OCI-LY3 (cell line): Measurements from ENCODE around the gene ZNF366.

ENCODE experiments used
- H2AFZ ChIP-seq: fragments of 200-600, 300-600 bp; shearing (Covaris generic); 2 replicates; pipeline ENCODE4 v1.6.0; 2014; ENCODE audit warnings: antibody characterized with exemption, low read depth, low read length
- H3K27ac ChIP-seq: fragments of 200-600, 300-600 bp; sonication (generic); 2 replicates; pipeline ENCODE4 v1.5.1; 2014; ENCODE audit warnings: mild to moderate bottlenecking, low read length, moderate library complexity, mixed read lengths
- H3K27me3 ChIP-seq: fragments of 200-600, 300-600 bp; sonication (generic); 2 replicates; pipeline ENCODE4 v1.6.1; 2014; ENCODE audit warnings: low read depth, low read length, mixed read lengths
- H3K36me3 ChIP-seq: fragments of 200-600, 300-600 bp; sonication (generic); replicated peaks from 2 replicates; pipeline ENCODE3; 2014; ENCODE audit warnings: low read depth, low read length, mixed read lengths
- H3K4me1 ChIP-seq: fragments of 300-600, 200-600 bp; sonication (generic); 2 replicates; pipeline ENCODE4 v1.6.1; 2014; ENCODE audit warnings: low read length, mixed read lengths
- H3K4me2 ChIP-seq: fragments of 200-600, 300-600 bp; sonication (generic); 2 replicates; pipeline ENCODE4 v1.6.1; 2014; ENCODE audit warnings: low read length, mixed read lengths
- H3K4me3 ChIP-seq: fragments of 300-600, 200-600 bp; sonication (generic); 2 replicates; pipeline ENCODE4 v1.5.1; 2014; ENCODE audit warnings: antibody characterized with exemption, mild to moderate bottlenecking, low read length, moderate library complexity
- H3K79me2 ChIP-seq: fragments of 300-600, 200-600 bp; shearing (Covaris generic); 2 replicates; pipeline ENCODE4 v1.6.1; 2014; ENCODE audit warnings: mild to moderate bottlenecking, low read length, mixed read lengths
- H3K9ac ChIP-seq: fragments of 300-600, 200-600 bp; shearing (Covaris generic); 2 replicates; pipeline ENCODE4 v1.6.0; 2014; ENCODE audit warnings: mild to moderate bottlenecking, low read length, moderate library complexity
- H3K9me3 ChIP-seq: fragments of 200-600, 300-600 bp; shearing (Covaris generic); 2 replicates; pipeline ENCODE4 v1.6.1; 2014; ENCODE audit warnings: low read length, mixed read lengths; ENCODE audit not compliant: insufficient read depth
- H4K20me1 ChIP-seq: fragments of 200-600, 300-600 bp; sonication (generic); 2 replicates; pipeline ENCODE4 v1.6.1; 2016; ENCODE audit warnings: low read length, mixed read lengths; ENCODE audit not compliant: insufficient read depth
- EZH2phosphoT487 ChIP-seq: fragments of 200-600 bp; shearing (Covaris generic); IDR thresholded peaks from 2 replicates; pipeline ENCODE4 v1.6.1; 2018; ENCODE audit warnings: antibody characterized with exemption, mixed run types, low read depth
- TF ChIP-seq, protein P1 (sequence below): fragments of 200-600, 300-600 bp; sonication (generic); IDR thresholded peaks from 2 replicates; pipeline ENCODE4 v1.5.1; 2014; ENCODE audit warnings: antibody characterized with exemption, low read length, low read depth

Gene ZNF366

DNA sequence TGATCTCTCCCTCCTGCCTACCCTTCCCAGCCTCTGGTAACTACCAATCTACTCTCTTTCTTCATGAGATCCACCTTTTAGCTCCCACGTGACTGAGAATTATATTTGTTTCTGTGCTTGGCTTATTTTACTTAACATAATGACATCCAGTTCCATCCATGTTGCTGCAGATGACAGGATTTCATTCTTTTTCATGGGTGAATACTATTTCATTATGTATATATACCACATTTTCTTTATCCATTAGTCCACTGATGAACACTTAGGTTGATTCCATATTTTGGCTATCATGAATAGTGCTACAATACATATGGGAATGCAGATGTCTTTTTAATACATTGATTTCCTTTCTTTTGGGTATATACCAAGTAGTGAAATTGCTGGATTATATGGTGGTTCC, 35.5 kb upstream of the ZNF366 start:
- no peaks in the 10 kb centered on the region for H3K4me1 ChIP-seq
- H3K27ac ChIP-seq: no peak overlapping the region
- H3K4me2 ChIP-seq: no peak overlapping the region
- no peak for TF ChIP-seq EZH2phosphoT487
- TF ChIP-seq, protein P1, sequence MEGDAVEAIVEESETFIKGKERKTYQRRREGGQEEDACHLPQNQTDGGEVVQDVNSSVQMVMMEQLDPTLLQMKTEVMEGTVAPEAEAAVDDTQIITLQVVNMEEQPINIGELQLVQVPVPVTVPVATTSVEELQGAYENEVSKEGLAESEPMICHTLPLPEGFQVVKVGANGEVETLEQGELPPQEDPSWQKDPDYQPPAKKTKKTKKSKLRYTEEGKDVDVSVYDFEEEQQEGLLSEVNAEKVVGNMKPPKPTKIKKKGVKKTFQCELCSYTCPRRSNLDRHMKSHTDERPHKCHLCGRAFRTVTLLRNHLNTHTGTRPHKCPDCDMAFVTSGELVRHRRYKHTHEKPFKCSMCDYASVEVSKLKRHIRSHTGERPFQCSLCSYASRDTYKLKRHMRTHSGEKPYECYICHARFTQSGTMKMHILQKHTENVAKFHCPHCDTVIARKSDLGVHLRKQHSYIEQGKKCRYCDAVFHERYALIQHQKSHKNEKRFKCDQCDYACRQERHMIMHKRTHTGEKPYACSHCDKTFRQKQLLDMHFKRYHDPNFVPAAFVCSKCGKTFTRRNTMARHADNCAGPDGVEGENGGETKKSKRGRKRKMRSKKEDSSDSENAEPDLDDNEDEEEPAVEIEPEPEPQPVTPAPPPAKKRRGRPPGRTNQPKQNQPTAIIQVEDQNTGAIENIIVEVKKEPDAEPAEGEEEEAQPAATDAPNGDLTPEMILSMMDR: no peak
- no peak overlapping the region for H2AFZ ChIP-seq
- peaks cover 8% of the 10 kb centered on the region; the same call in 1 of the 2 replicates for H3K27me3 ChIP-seq
- H3K36me3 ChIP-seq: no peaks in the 10 kb centered on the region
- no peak overlapping the region for H3K9ac ChIP-seq
- H3K9me3 ChIP-seq: no peaks in the 10 kb centered on the region
- no peaks in the 10 kb centered on the region for H3K79me2 ChIP-seq
- no peak overlapping the region for H3K4me3 ChIP-seq
- H4K20me1 ChIP-seq: no peaks in the 10 kb centered on the region

DNA sequence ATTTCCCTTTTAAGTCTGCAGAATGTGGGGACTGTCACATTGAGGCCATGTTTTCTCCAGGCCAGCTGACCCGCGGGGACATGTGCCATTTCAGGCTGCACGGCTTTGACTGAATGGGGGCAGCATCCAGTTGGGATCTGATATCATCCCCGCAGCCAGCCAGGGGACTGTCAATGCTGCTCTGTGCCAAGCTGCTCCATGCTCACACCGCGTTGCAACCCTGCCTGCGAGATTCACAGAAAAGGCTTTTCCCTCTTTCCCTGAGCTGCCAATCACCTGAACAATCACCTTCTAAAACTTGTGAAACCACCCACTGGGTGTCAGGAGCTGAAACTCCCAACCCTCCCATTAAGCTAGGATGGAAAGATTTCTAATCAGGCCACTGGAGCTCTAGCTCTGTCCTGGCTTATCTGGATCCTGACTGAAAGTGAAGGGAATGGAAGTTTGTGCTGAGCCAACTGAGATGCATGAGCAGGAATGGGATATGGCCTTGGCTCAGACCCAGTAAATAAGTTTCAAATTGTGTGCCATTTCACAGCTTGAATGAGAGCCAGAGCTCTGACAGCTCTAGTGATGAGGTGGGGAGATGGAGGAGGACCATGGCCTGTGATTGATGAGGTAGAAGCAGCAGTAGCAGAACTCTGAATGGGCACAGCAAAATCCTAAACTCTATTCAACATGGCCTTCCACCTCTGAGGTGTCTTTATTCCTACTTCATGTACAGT, 34.5 kb upstream of the ZNF366 start:
- Histone ChIP-seq H3K9ac (no peak overlapping the region), H3K79me2 (no peaks in the 10 kb centered on the region), H3K9me3 (no peaks in the 10 kb centered on the region), H4K20me1 (no peaks in the 10 kb centered on the region), H3K4me1 (peaks cover 2% of the 10 kb centered on the region; the same call in 1 of the 2 replicates), H3K27ac (no peak overlapping the region), H3K4me2 (no peak overlapping the region), H3K36me3 (no peaks in the 10 kb centered on the region), H2AFZ (no peak overlapping the region), H3K4me3 (no peak overlapping the region), H3K27me3 (peaks cover 8% of the 10 kb centered on the region; the same call in 1 of the 2 replicates)
- TF ChIP-seq, protein P1: no peak
- TF ChIP-seq EZH2phosphoT487: no peak

DNA sequence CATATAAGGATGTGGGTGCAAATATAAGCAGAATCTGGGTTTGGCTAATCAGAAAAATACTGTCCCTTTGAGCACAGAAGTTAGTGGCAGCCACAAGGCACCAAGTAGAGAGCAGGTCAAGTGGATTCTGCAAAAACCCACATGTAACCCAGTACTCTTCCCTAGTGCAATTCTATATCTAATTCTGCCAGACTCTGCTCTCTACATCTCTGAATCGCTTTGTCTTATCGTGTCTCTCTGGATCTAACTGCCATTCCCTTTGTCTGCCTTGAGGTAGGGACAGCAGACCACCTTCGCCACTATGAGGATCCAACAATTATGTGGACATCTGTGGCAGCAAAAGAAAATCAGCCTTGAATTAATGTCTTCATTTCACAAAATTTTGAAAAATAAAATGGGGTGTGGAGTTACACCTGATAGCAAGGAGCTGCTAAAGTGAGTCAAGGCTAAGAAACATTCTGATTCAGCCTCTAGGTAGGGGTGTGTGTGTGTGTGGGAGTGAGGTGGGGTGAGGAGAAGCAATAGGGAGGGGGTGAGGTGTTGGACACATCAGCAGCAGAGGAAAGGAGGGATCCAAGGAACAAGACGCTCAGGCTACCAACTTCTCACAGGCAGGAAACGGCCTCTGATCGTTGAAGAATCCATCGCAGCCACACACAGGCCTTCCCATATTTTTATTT, 33.7 kb upstream of the ZNF366 start:
- no peaks in the 10 kb centered on the region for H3K9me3 ChIP-seq
- no peaks in the 10 kb centered on the region for H4K20me1 ChIP-seq
- no peak overlapping the region for H3K4me3 ChIP-seq
- no peak overlapping the region for H3K4me2 ChIP-seq
- no peaks in the 10 kb centered on the region for H3K36me3 ChIP-seq
- H3K79me2 ChIP-seq: no peaks in the 10 kb centered on the region
- TF ChIP-seq EZH2phosphoT487: no peak
- TF ChIP-seq, protein P1: no peak
- peaks cover 8% of the 10 kb centered on the region; the same call in 1 of the 2 replicates for H3K27me3 ChIP-seq
- H3K9ac ChIP-seq: no peak overlapping the region
- no peak overlapping the region for H2AFZ ChIP-seq
- H3K4me1 ChIP-seq: peaks cover 3% of the 10 kb centered on the region; the same call in 1 of the 2 replicates
- no peak overlapping the region for H3K27ac ChIP-seq

DNA sequence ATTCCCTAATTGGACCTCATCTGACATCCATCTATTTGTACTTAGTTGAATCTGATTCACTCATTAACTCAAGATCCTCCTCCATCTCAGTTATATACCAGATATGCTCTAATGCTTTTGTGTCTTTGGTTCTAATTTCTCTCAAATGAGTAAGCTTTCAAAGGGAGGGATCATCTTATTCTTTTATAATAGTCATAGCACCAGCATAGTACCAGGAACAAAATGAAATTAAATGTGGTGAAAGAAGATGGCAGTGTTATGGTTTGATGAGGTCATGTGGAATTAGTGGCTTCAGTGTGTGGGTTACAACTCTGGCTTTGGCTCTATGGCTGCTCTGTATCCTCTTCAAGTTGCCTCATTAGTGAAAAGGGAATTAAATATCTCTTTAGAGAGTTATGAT, 32.5 kb upstream of the ZNF366 start:
- TF ChIP-seq, protein P1: no peak
- no peak for TF ChIP-seq EZH2phosphoT487
- Histone ChIP-seq H3K36me3 (no peaks in the 10 kb centered on the region), H3K4me1 (peaks cover 3% of the 10 kb centered on the region; the same call in 1 of the 2 replicates), H3K27me3 (peaks cover 8% of the 10 kb centered on the region; the same call in 1 of the 2 replicates), H3K4me2 (no peak overlapping the region), H3K9ac (no peak overlapping the region), H3K27ac (no peak overlapping the region), H3K79me2 (no peaks in the 10 kb centered on the region), H3K9me3 (no peaks in the 10 kb centered on the region), H2AFZ (no peak overlapping the region), H4K20me1 (no peaks in the 10 kb centered on the region), H3K4me3 (no peak overlapping the region)
